T-helper 2 cell treated with Interferon-gamma antibody and Interleukin-4, amounts not matched to agents 5 μg/mL and 100 μg/mL, for 36 hours (primary cell): Measurements from ENCODE around the gene CCDC175.

ENCODE experiments used
- DNase-seq: peaks from one replicate; pipeline ENCODE4 v3.0.0; 2021; ENCODE audit warnings: low spot score
- H3K27ac Mint-ChIP-seq: one replicate; pipeline ENCODE4 v1.8.0; 2021; ENCODE audit warnings: mild to moderate bottlenecking, mixed read lengths
- H3K27me3 Mint-ChIP-seq: one replicate; pipeline ENCODE4 v1.8.0; 2021; ENCODE audit warnings: low read depth, mixed read lengths
- H3K36me3 Mint-ChIP-seq: one replicate; pipeline ENCODE4 v1.8.0; 2021; ENCODE audit warnings: low read depth, mixed read lengths
- H3K4me1 Mint-ChIP-seq: one replicate; pipeline ENCODE4 v1.8.0; 2021; ENCODE audit warnings: low read depth, mixed read lengths
- H3K4me3 Mint-ChIP-seq: one replicate; pipeline ENCODE4 v1.8.0; 2022; ENCODE audit warnings: mild to moderate bottlenecking, moderate library complexity, mixed read lengths
- H3K9me3 Mint-ChIP-seq: one replicate; pipeline ENCODE4 v1.8.0; 2021; ENCODE audit warnings: mixed read lengths

The CCDC175 gene

DNA sequence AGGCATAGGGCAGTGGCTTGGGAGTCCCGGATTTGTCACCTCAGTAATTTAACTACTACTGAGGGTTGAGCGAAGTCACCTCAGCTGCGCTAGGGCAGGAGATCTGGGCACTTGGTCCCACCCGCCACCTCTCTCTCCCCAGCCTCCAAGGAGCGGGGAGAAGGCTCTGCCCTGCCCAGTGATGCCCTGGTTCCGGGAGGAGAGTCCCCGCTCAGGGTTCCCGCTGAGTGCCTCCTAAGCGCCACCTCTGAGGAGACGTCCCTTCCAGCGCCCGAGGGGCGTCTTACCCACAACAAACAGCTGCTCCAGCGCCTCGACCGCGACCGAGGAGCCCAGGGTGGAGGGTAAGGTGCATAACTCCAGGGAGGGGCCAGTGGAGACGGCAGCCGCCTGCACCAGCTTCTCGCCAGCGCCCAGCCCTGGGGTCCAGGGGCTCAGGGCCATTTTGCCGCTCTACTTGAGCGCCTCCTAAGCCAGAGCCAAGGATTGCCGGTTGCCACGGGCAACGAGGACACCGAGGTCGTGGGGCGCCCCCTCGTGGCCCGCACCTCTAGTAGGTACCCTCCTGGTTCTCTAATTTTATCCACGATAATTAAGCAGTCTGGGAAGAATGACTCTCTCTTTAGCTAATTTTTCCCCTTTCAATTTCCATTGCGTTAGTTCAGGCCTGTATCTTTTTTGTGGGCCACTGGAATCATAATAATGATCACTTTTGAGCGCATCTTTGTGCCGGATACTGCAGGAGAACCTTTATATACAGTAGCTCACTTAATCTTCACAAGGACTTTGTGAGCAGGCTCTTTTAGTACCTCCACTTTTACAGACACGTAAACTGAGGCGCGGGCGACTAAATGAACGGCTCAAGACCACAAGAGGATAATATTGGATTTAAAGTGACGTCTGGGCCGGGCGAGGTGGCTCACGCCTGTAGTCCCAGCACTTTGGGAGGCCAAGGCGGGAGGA lies at the start of gene CCDC175:
CCDC175 (minus strand) TSS at position 481 of the 963 bp plus-strand sequence; CDS start at position 444, 37 bp downstream.
- Mint-ChIP-seq H3K4me3 (peak within 1 kb of the TSS; percentile 73), H3K4me1 (peaks cover 2% of the 10 kb centered on the region), H3K36me3 (no peaks in the 10 kb centered on the region), H3K9me3 (no peaks in the 10 kb centered on the region), H3K27ac (no peak within 1 kb of the TSS), H3K27me3 (peaks cover 30% of the 10 kb centered on the region)
- peak; percentile 76 for DNase-seq

DNA sequence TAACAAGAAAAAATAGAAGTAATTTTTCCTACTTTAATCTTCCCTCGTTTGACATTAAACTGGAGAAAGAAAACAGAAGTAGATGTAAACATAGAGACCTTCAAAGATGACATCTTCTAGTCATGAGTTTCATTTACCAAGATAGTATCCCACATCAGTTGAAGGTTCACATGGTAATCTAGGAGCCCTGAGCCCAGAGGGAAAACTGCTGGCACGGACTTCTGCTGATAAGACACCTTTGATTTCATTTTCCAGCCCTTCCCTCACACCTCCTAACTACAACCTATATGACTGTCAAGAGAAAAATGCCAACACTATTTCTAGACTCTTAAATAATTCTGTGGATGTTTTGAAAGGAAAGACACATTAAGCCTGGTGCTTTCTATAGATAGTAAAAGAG lies 46.0 kb upstream of the CCDC175 start:
- H3K36me3 Mint-ChIP-seq = no peaks in the 10 kb centered on the region
- peaks cover 3% of the 10 kb centered on the region for H3K27me3 Mint-ChIP-seq
- H3K9me3 Mint-ChIP-seq = no peaks in the 10 kb centered on the region
- H3K27ac Mint-ChIP-seq = no peak overlapping the region
- no peak for DNase-seq
- no peaks in the 10 kb centered on the region for H3K4me1 Mint-ChIP-seq
- H3K4me3 Mint-ChIP-seq = no peak overlapping the region

DNA sequence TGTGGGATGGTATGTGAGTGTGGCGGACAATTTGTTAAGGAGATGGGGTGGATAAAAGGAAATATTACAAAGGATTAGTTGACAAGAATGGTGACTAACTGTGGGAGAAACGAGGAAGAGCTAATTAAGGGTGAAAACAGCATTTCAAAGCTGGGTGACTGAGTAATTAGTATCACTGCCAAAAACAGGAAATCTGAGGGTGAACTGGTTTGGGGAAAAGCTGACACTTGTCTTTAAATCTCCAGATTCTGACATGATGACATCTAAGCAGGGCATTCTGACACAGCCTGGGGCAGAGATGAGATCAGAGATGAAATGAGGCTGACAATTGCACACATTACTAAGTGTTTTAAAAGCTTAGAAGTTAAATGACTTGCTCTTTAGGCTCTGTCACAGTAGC lies 42.4 kb upstream of the CCDC175 start:
- Mint-ChIP-seq H3K36me3 (no peaks in the 10 kb centered on the region), H3K9me3 (no peaks in the 10 kb centered on the region), H3K27me3 (no peaks in the 10 kb centered on the region), H3K27ac (no peak overlapping the region), H3K4me3 (no peak overlapping the region), H3K4me1 (no peaks in the 10 kb centered on the region)
- no peak for DNase-seq

DNA sequence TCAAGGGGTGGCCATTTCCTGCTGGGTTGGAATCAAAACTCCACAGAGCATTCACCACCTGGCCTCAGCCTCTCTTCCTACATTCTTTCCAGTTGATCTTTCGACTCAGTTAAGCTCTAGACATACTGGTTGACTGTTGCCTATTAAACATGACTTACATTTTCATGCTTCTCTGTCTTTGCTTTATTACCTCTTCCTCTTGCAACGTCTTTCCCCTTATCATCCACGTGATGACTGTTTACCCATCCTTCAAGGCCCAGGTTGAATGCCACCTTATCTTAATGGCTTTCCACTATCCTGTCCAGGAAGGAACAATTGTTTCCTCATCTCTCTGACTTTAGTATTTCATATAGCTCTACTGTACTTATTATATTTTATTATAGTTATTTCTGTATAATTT lies 24.4 kb upstream of the CCDC175 start:
- DNase-seq = no peak
- H3K27ac Mint-ChIP-seq = no peak overlapping the region
- peaks cover 13% of the 10 kb centered on the region for H3K27me3 Mint-ChIP-seq
- no peaks in the 10 kb centered on the region for H3K9me3 Mint-ChIP-seq
- no peaks in the 10 kb centered on the region for H3K4me1 Mint-ChIP-seq
- no peak overlapping the region for H3K4me3 Mint-ChIP-seq
- no peaks in the 10 kb centered on the region for H3K36me3 Mint-ChIP-seq

DNA sequence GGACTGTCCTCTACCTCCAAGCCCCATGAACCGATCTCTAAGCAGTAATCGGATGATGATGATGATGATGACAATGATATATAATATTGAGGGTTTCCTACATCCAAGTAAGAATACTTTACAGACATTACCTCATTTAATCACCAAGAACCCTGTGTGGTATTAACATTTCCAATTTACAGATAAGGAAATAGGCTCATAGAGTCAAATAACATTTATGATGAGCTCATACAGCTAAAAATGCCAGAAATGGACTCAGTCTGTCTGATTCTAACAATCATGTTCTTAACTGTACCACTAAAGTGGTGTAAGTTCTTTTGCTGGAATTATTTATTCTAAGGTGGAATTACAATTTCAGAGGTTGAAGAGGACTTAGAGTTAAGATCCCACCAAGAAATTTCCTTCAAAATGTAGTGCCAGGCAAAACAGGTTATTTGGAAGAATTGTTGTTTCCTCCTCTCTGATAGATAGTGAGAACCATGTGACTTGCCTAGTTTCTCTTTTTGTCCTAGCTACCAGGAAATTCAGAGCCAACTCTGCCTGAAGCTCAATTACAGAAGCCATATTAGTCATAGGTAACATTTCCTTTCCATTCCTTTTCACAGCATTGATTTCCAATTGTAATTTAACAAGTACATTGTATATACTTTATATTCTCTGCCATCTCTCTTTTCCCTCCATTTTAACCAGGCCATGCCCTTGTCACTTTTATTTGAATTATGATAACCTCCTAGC lies 23.8 kb upstream of the CCDC175 start:
- Mint-ChIP-seq H3K4me1 (no peaks in the 10 kb centered on the region), H3K27ac (no peak overlapping the region), H3K36me3 (no peaks in the 10 kb centered on the region), H3K4me3 (no peak overlapping the region), H3K27me3 (peaks cover 13% of the 10 kb centered on the region), H3K9me3 (no peaks in the 10 kb centered on the region)
- DNase-seq = no peak

DNA sequence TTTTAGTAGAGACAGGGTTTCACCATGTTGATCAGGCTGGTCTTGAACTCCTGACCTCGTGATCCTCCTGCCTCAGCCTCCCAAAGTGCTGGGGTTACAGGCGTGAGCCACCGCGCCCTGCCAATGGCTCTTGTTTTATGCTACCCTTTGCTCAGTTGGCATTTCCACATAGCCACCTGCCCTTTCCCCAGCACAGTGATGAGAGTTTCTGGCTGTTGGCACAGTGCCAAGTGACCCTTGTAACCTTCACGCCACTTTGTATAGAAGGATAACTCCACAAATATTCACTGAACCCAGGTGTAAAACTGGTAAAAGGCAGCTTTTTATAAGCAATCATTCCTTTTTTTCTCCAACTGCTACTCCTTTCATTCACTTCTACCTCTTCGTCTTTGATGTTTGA lies 18.5 kb upstream of the CCDC175 start:
- Mint-ChIP-seq H3K9me3 (no peaks in the 10 kb centered on the region), H3K4me3 (no peak overlapping the region), H3K27ac (no peak overlapping the region), H3K4me1 (no peaks in the 10 kb centered on the region), H3K36me3 (no peaks in the 10 kb centered on the region), H3K27me3 (peaks cover 12% of the 10 kb centered on the region)
- DNase-seq = no peak

DNA sequence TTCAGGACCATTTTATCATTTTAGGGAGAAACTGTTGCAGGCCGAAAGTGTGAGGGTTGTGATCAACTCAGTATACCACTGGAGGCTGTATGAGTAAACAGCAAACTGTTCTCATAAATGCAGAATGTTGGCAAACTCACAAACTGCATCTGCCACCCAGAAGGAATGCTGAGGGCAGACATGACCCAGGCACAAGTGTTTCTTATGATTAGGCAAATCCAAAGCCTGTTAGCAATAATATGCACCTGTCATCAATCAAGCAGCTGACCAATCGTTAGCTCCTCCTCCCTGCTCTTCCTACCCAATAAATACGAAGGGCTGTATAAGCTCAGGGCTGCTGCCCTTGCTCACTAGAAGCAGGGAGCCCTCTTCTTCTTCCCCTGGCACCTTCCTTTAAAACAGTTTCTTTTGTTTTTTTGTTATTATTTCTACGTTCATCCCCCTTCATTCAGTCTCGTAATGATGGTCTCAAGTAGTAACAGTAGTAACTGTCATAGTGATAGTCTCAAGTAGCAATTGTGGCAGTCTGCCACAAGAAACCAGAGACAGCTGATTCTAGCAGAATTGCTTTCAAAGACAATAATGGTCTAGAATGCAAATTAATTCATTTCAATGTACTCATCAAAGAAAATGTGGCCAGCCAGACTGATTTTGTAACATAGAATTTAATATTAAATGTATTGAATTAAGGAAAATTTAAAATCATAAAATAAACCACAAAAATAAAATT lies 15.2 kb upstream of the CCDC175 start:
- H3K4me3 Mint-ChIP-seq = no peak overlapping the region
- H3K27ac Mint-ChIP-seq = no peak overlapping the region
- H3K36me3 Mint-ChIP-seq = no peaks in the 10 kb centered on the region
- H3K27me3 Mint-ChIP-seq = peaks cover 3% of the 10 kb centered on the region
- no peaks in the 10 kb centered on the region for H3K9me3 Mint-ChIP-seq
- H3K4me1 Mint-ChIP-seq = peaks cover 1% of the 10 kb centered on the region
- DNase-seq = no peak

DNA sequence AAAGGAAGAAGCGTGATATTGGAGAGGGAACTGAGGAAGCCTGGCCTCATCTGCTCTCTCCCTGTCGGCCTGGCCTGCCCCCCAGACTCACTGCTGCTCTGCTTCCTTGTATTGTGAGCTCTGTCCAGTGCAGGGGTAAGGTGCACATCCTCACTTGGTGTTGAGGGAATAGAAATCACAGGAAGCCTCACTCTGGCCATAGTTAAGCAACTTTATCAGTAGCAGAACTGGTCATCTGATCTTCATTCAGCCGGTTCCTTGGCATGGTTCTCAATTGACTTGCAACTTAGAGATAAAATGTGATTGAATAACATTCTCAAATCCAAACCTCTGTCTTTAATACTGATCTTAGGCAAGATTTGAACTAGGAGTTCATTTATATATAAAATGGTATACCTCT lies 11.5 kb upstream of the CCDC175 start:
- Mint-ChIP-seq H3K4me1 (peaks cover 8% of the 10 kb centered on the region), H3K4me3 (no peak overlapping the region), H3K27me3 (peaks cover 3% of the 10 kb centered on the region), H3K27ac (no peak overlapping the region), H3K36me3 (no peaks in the 10 kb centered on the region), H3K9me3 (no peaks in the 10 kb centered on the region)
- no peak for DNase-seq

DNA sequence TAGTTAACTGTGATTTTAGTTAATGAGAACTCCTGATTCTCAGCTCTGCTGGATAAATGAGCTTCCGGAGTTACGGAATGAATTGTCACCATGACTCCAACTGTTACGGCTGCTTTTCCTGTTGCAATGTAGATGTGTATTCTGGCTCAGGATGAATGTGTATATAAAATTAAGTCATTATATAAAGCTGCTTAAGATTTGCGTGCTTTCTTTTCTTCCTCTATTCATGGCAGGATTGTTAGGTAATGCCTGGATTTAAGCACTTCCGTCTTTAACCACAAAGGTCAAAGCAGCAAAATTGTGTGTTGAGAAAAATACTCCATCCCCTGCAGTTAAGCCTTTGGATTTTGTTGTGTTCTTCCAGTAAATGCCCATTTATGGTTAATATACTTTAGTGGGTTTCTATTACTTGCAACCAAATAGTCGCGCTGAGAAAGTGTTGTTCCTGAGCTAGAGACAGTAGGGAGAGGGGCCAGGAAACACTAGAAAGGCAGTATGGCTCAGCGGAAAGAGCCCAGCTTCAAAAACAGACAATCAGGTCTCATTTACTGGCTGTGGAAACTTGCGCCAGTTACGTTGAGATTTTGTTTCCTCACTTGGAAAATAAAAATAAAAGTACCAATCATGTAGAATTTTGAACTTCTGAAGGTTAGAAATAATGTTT lies 9.4 kb upstream of the CCDC175 start:
- Mint-ChIP-seq H3K9me3 (no peaks in the 10 kb centered on the region), H3K27me3 (peaks cover 3% of the 10 kb centered on the region), H3K4me3 (peak overlapping the region; percentile 66), H3K27ac (no peak overlapping the region), H3K4me1 (peaks cover 8% of the 10 kb centered on the region), H3K36me3 (no peaks in the 10 kb centered on the region)
- no peak for DNase-seq

DNA sequence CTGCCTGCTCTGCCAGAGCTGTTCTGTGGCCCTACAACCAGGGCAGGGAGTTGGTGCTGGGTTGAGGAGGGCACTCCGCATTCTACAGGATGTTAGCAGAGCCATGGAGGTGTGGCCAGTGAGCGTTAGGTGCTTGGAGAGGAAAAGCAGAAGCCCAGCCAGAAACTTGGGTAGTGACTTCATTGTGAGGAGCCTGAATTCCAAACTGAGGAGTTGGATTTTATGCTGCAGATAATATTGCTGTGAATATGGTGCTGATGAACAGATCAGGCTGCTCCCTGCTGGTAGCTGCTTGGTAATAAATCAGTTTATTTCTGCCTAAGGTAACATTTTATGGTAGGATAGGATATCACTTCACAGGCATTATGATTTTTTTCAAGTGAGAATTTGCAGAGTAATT lies 7.1 kb upstream of the CCDC175 start:
- H3K4me1 Mint-ChIP-seq = peaks cover 8% of the 10 kb centered on the region
- H3K27ac Mint-ChIP-seq = no peak overlapping the region
- no peaks in the 10 kb centered on the region for H3K27me3 Mint-ChIP-seq
- H3K36me3 Mint-ChIP-seq = no peaks in the 10 kb centered on the region
- H3K9me3 Mint-ChIP-seq = no peaks in the 10 kb centered on the region
- DNase-seq = no peak
- no peak overlapping the region for H3K4me3 Mint-ChIP-seq

DNA sequence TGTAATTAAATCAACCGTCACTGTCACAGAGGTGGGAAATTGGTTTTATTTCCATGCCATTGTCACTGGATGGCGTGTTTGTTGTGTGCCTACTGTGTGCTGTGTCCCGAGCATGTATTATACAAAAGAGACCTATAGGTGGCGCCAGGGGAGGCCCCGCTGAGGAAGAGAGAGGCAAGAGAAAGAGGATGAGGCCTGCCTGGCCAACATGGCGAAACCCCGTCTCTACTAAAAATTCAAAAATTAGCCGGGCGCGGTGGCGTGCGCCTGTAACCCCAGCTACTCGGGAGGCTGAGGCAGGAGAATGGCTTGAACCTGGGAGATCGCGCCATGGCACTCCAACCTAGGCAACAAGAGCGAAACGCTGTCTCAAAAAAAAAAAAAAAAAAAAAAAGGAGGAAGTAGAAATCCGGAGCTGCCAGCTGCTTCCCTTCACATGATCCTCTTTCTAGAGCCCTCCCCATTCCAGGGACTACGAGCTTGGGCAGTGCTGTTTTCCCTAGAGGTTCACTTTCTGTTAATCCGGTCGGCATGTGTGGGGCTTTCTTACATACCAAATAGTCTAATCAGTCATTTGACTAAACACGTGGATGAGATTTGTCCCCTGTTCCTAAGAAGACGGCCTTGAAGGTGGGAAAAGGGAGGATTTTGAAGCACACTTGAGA lies 6.4 kb upstream of the CCDC175 start:
- Mint-ChIP-seq H3K27ac (no peak overlapping the region), H3K36me3 (no peaks in the 10 kb centered on the region)

DNA sequence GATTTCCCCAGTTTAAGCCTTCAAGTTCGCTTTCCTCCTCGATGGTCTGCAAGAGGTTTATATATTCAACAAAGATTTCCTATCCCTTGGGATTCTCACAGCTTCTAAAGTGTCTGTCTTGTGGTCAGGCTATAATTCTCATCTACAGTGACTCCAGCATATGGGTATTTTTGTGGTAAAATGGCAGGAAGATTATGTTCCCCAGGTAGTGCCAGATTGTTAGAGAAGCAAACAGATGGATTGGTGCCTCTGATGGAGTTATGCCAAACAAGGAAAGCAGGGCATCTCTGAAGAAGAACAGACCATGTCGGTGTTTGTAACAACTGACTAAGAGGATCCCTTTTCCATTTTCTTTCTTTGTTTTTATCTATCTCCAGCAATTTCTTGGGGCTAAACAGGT lies 5.5 kb upstream of the CCDC175 start:
- Mint-ChIP-seq H3K4me3 (no peak overlapping the region), H3K9me3 (no peaks in the 10 kb centered on the region), H3K27me3 (peaks cover 2% of the 10 kb centered on the region), H3K36me3 (no peaks in the 10 kb centered on the region), H3K27ac (no peak overlapping the region), H3K4me1 (peaks cover 8% of the 10 kb centered on the region)
- DNase-seq = no peak

More for the DNA sequence above, 6.4 kb upstream of the CCDC175 start:
- H3K27me3 Mint-ChIP-seq = no peaks in the 10 kb centered on the region
- peaks cover 8% of the 10 kb centered on the region for H3K4me1 Mint-ChIP-seq
- no peak overlapping the region for H3K4me3 Mint-ChIP-seq
- no peaks in the 10 kb centered on the region for H3K9me3 Mint-ChIP-seq
- DNase-seq = no peak

DNA sequence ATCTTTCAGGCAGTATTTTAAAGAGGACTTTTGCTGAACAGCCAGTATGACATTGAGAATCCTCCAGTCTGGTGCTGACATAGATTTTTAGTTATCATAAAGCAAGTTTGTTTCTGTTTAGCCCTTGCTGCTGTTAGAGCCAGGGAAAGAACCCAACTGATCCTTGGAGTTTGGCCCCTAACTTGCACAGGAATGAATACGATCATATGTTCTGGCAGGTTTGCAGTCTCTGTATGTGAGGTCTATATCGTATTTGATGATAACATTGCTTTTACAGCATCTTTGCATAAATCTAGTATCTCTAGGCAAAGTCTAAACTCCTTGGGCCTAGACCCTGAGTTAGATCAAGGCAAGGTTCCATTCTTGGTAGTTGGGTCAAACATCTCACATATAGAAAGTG lies 4.3 kb upstream of the CCDC175 start:
- Mint-ChIP-seq H3K36me3 (no peaks in the 10 kb centered on the region), H3K9me3 (no peaks in the 10 kb centered on the region), H3K4me3 (no peak overlapping the region), H3K27me3 (peaks cover 3% of the 10 kb centered on the region), H3K27ac (no peak overlapping the region), H3K4me1 (peaks cover 3% of the 10 kb centered on the region)
- no peak for DNase-seq
